Measurements from ENCODE around the gene TMEM117.

Gene TMEM117

GRCh38 chr12:43887397-43887796, 51.5 kb downstream of the TMEM117 start:
- no peak for DNase-seq

- no peak for DNase-seq
Observed at GRCh38 chr12:43891856-43892574, 56.1 kb downstream of the TMEM117 start.

DNA sequence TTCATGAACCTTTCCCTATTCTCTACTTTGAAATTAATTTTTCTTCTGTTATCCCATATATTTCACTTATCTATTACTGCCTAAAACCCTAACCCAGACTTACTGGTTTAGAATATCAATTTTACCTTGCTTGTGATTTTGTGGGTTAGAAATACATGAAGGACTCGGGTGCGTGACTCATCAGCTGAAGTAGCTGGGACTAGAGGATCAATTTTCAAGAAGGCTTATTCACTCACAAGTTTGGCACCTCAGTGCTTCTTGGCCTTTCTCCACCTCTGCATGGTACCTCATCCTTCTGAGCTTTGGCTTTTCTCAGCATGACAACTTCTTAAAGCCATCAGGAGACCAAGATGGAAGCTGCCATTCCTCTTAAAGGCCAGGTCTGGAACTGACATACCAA, 57.8 kb downstream of the TMEM117 start:
- peak; percentile 7 for DNase-seq

DNA sequence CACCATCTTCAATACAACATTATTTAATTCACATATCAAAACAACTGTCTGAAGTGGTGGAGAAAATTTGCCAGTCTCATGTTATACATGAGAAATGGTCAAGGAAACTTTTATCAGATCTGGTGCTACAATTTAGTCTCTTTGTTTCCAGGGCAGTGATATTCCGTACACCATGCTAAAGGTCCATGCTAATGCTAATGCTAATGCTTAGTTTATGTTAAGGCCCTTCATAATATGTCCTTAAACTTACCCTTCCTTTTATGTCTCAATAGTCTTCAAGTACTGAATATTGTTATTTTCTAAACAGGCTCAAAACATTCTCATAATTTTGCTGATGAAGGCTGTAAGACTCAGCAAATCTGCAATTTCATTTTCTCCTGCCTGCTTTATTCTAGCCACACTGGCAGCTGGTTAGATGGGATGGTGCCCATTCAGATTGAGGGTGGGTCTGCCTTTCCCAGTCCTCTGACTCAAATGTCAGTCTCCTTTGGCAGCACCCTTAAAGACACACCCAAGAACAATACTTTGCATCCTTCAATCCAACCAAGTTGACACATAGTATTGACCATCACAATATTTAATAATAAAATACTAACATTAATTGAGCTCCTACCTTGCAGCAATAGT, 59.8 kb downstream of the TMEM117 start:
- DNase-seq: no peak

DNA sequence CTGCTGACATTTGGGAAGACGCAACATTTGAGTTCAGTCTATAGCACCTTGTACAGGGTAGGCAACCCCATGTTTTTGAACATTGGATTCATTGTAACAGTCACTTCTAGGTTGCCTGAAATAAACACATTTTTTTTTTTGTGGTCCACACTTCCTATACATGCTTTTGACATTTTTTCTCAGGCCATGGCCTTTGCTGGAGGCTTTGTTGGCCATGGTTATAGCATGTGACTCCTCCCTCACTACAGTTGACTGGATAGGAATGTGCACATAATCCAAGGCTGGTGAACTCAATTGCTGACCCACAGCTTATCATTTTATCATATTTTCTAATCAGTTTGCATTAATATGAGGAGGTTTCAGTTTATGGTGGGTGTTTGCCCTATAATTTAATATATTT, 60.6 kb downstream of the TMEM117 start:
- DNase-seq: no peak

DNA sequence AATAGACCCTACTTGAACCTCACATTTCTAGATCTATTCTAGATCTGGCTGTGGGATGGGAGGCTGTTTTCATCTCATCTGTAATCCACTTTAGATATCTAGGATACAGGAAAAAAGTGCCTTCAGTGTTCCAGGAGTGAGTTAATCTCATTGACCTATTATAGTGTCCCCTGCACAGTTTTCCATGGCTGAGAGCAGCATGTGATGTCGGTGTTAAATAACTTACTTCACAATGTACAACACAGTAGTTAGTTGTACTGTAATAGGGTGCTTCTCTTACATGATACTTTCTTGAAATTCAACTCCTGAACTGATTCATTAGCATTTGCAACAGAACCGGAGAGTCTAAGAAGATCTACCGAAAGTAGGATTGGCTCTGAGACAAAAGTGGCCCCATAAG, 62.6 kb downstream of the TMEM117 start:
- no peak for DNase-seq

- DNase-seq: no peak
Observed at GRCh38 chr12:43899574-43899973, 63.7 kb downstream of the TMEM117 start.

- DNase-seq: no peak
Observed at GRCh38 chr12:43903686-43904085, 67.8 kb downstream of the TMEM117 start.

DNA sequence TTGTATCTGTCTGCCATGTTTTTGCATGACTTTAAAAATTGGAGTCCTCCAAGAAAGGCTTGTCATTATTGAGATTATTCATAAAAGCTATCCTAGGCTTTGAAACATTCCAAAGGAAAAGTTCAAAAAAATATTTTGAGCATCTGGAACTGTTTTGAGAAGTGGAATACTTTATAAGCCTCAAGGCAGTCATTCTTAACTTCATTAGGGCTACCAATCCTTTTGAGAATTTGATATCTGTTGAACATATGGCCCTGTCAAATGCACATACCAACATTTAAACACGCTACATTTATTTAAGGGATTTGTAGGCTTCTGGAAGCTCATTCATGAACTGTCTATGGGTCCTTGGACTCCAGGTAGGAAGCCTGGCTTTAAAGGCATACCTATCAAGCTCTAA, 77.0 kb downstream of the TMEM117 start:
- no peak for DNase-seq

GRCh38 chr12:43914391-43914790, 78.5 kb downstream of the TMEM117 start:
- DNase-seq: no peak

DNA sequence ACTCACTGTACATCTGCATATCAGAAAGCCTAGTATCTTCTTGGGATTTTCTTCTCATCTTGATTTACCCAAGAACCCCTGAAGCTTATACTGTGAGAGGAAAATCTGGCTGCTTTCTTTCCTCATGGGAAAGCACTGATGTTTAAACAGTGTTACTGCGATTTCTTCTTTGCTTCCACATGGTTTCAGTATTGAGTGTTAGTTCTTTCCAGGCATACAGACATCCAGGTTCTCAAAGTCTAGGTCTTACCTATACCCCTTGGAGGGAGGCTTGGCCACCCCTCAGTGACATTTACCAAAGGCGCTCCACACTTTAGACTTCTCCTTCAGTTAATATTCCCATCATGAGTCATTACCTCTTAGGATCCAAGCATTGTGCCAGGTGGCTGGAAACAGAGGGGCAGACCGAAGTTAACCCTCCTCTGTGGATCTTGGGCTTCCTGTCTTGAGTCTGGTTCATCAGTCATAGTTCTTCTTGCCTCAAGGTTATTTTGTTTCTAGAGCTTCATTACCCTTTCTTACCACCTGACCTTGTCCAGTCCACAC, 79.1 kb downstream of the TMEM117 start:
- no peak for DNase-seq

DNA sequence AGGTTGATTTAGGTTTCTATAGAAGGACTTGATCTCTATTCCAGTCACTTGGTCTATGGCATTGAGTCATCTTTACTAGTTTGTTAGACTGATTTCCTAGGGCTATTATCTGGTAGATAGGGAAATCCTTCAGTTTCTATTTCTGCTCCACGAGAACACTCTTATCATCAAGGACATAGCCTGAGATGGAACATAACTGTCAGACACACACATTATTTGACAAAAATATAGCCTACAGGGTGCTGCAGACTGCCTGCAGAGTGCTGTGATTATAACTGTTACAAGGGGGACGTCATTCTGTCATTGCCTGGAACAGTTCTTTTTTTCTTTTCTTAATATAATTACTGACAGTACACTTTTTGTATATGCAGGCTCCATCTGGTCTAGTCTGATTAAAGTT, 82.0 kb downstream of the TMEM117 start:
- no peak for DNase-seq

DNA sequence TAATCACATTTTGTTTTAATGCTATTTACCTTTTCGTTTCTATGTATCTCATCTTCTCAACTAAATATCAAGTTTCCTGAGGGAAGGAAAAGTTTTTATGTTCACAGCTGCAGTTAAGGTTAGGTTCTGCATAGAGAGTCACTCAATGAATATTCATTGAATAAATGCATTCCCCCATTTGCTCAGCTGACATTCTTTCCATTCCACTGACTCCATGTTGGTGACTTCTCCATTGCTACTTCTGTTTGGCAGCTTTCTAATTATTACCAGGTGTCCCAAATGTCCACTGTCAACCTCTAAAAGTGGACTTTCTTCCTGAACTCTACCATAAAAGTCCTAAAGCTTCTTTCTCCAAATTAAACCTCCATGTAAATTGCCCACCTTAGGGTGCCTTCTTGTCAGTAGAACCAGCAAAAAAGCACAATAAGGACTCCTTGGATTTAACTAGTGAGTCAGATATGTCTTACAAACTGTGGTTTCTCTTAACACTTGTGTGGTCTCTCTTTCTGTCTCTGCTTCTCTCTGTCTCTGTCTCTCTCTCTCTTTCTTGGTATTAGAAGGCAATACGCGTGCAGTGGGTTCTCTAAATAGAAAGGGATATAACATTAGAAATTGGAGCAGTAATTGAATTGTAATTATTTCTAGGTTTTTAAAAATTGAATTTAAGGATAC, 85.9 kb downstream of the TMEM117 start:
- DNase-seq: peak; percentile 44

DNA sequence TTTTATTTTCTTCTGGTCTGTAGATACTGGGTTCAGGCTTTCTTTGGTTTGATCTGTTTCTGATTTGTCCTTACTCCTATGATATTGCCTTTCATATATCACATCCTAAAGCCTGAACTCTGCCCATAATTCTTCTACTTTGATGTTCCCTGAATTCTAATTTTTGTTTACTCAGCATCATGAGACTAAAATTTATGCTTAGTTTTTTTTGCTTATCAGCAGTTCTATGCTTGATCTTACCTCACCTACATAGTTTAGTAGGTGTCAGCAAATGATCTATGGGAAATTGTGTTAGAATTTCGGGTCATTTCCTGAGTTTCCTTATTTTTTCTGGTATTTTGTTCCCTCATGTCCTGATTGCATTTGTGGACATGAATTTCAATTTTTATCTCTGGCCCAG, 94.2 kb downstream of the TMEM117 start:
- DNase-seq: no peak

DNA sequence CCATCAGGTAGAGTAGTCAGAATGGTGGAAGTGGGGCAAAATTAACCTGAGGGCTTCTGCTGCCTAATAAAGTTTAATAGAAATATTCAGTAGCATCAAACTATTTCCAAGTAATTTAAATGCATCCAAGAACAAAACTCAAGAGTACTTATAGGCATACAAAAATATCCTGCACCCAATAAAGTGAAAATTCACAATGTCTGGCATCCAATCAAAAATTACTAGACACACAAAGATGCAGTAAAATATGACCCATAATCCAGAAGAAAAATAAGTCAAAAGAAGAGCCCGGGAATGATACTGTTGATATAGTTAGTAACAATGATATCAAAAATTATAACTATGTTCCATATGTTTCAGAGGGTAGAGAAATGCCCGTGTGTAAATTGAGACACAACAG, 95.3 kb downstream of the TMEM117 start:
- DNase-seq: no peak

GRCh38 chr12:43935581-43935980, 99.7 kb downstream of the TMEM117 start:
- no peak for DNase-seq

- peak; percentile 9 for DNase-seq
Observed at GRCh38 chr12:43937947-43938346, 102.1 kb downstream of the TMEM117 start.

DNA sequence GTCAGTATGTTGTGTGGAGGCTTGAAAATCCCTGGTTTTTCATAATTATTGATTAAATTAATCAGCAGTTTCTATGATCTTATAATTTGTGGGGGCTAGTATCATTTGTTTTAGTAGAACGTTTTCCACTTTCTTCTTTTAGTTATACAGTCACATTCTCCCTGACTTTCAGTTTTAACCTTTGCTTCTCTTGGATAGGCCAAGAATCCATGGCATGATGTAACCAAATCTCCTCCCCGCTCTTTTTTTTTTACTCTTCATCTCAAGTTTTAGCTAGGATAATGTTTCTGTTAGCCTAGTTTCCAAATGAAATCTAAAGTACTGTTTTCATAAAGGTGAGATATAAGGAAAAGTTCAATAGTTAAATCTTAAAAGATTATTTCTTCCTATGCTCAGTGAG, 106.5 kb downstream of the TMEM117 start:
- no peak for DNase-seq

DNA sequence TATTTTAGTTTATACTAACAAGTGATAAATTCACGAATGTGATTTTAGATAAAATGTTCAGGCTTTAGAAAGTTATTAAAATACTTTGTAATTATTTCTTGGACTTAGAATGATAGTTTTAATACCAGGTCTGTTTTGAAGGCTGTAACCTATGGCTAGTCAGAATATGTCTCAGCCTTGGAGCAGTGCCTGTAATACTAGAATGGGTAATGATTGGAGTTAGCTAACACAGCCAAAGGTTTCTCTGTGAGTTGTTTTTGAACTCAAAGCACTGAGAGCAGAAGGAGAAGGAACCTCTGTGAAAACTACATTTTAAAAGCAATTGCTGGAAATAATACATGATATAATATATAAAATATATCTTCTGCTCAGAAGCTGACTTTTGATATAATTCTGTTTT, 110.1 kb downstream of the TMEM117 start:
- no peak for DNase-seq

DNA sequence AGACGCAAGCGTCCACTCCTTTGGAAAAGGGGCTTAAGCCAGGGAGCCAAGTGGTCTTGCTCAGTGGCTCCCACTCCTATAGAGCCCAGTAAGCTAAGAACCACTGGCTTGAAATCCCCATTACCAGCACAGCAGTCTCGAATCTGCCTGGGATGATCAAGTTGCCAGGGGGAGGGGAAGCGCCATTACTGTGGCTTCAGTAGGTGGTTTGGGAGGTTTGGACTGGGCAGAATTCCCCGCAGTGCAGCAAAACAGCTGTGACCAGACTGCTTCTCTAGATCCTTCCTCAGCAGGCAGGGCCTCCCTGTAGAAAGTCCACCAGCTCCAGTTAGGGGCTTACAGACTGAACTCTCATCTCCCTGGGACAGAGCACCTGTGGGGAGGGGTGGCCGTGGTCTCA, 115.4 kb downstream of the TMEM117 start:
- no peak for DNase-seq

GRCh38 chr12:43957732-43958372, 122.0 kb downstream of the TMEM117 start:
- DNase-seq: peak; percentile 56

DNA sequence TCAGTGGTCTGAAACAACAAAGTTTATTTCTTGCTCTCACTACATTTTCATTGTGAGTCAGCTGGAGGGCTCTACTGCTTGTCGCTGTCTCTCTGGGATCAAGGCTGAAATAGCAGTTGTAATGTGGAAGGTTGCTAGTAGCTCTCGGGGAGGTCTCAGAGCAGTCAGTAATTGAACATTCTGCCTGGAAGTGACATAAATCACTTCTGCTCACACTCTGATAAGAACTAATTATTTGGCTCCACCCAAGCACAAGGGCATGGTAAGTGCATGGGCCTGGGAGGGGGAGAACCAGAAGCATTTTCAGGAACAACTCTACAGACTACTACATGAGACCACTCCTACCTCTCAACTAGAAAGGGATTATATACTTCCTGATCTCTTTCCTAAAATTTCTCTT, 128.2 kb downstream of the TMEM117 start:
- no peak for DNase-seq

DNA sequence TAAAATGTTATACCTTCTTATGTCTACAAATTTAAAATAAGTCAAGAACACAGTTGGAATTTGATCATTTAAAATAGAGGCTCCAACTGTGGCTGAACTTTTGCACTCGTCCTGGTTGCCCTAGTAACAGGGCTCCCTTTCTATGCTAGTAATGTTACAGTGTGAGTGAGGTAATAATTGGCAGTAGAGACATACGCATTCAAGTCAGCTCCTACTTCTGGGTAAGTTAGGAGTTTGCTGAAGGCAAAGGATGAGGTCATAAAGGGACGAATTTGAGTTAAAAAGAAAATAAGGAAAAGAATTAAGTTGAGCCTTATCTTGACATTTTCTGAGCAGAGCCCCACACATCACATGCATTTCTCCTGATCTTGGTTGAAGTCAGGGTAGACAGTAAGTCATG, 129.1 kb downstream of the TMEM117 start:
- DNase-seq: no peak

DNA sequence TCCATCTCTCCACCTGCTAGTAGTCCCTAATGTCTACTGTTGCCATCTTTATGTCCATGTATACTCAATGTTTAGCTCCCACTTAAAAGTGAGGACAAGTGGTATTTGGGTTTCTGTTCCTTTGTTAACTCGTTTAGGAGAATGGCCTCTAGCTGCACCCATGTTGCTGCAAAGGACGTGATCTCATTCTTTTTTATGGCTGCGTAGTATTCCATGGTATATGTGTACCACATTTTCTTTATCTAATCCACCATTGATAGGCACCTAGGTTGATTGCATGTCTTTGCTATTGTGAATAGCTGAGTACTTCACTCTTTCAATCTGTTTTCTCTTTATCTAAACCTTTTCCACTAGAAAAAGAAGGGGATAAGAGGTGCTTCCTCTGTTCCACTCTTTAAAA, 130.0 kb downstream of the TMEM117 start:
- DNase-seq: no peak

Measured in EL (cell line).